Spleen (tissue), 7 donors: Measurements from ENCODE around the gene SNX9.

Experiments
- POLR2A ChIP-seq, 3 donors: fragments of 450-650 bp; IDR thresholded peaks; one replicate each; pipeline ENCODE4 v1.5.1; 2017; ENCODE audit warnings: antibody characterized with exemption in 3 of 3, mild to moderate bottlenecking in 1 of 3
- POLR2AphosphoS5 ChIP-seq, 3 donors: sonication (generic); formaldehyde crosslinking; IDR thresholded peaks; one replicate each; pipeline ENCODE4 v1.5.1; 2017; ENCODE audit warnings: antibody characterized with exemption in 3 of 3
- TF ChIP-seq, protein P1 (sequence below), 11 experiments: fragments of 200-600 bp in 7 of 11; fragments of 450-650 bp in 4 of 11; sonication (generic) in 4 of 11; IDR thresholded peaks in 8 of 11; conservative IDR thresholded peaks in 3 of 11; 1 replicate in 7 of 11; 2 replicates in 4 of 11; pipeline versions ENCODE4 v1.4.0 to v1.8.0; 2016 to 2021; ENCODE audit warnings: antibody characterized with exemption in 11 of 11, inconsistent platforms in 4 of 11, mild to moderate bottlenecking in 1 of 11
- donor health status: DM: no; HTN: no; CAD: no; lungs with moderate emphysema.
- donor health status: DM: no; HTN: no; CAD: no.
- donor health status: DM: no; HTN: no; CAD: no.

DNA sequence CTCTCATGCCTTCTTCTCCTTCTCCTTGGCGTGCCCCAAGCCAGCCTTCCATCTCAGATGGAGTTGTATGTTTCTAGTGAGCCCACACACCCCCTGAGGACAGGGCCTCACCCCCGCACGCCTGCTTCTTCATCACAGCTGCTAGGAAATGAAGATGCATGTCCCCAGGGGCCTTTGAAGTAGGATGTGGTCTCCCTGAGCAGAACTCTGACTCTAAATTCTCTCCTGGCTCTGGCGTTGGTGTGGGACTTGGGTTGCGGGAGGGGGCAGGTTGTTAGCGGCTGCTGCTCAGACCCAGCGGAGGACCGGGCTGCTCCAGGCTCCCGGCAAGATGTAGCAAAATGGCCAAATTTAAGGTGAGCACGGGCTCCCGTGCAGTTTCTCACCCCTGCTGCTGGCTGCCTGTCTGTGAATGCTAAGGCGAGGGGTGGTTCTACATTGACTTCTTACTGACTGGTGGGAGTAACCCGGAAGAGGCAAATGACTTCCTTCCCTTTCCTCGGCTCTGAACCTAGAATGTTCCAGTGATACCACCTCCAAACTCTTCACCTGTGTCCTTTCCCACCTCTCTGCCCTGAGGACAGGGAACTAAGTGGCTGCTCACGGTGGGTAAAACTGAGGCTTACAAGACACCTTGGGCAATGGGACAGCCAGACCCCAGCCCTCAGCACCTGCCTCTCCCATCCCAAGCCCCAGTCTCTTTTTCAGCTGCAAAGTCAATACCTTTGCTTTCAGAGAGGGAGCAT lies 167.4 kb downstream of the SNX9 start:
- TF ChIP-seq POLR2A (IDR thresholded peaks at IDR 0.05) (no peak), POLR2AphosphoS5 (IDR thresholded peaks at IDR 0.05) (no peak)
- TF ChIP-seq, protein P1, sequence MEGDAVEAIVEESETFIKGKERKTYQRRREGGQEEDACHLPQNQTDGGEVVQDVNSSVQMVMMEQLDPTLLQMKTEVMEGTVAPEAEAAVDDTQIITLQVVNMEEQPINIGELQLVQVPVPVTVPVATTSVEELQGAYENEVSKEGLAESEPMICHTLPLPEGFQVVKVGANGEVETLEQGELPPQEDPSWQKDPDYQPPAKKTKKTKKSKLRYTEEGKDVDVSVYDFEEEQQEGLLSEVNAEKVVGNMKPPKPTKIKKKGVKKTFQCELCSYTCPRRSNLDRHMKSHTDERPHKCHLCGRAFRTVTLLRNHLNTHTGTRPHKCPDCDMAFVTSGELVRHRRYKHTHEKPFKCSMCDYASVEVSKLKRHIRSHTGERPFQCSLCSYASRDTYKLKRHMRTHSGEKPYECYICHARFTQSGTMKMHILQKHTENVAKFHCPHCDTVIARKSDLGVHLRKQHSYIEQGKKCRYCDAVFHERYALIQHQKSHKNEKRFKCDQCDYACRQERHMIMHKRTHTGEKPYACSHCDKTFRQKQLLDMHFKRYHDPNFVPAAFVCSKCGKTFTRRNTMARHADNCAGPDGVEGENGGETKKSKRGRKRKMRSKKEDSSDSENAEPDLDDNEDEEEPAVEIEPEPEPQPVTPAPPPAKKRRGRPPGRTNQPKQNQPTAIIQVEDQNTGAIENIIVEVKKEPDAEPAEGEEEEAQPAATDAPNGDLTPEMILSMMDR (IDR thresholded peaks at IDR 0.05 in 8 of 11, conservative IDR thresholded peaks at IDR 0.05 in 3 of 11): no peak
